ENCODE measurements around the gene DNASE1.

DNA sequence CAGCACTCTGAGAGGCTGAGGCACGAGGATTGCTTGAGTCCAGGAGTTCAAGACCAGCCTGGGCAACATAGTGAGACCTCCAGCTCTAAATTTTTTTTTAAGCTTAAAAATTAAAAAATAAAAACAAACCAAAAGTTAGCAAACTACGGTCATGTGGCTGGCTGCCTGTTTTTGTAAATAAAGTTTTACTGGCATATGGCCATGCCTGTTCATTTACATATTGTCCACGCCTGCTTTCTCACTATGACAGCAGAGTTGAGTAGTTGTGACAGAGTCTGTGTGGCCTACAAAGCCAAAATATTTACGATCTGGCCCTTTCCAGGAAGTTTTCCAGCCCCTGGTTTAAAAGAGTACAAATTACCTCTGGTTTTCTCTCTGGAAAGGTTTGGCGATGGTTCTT, 46.4 kb upstream of the DNASE1 start:
- TF ChIP-seq, protein P1, sequence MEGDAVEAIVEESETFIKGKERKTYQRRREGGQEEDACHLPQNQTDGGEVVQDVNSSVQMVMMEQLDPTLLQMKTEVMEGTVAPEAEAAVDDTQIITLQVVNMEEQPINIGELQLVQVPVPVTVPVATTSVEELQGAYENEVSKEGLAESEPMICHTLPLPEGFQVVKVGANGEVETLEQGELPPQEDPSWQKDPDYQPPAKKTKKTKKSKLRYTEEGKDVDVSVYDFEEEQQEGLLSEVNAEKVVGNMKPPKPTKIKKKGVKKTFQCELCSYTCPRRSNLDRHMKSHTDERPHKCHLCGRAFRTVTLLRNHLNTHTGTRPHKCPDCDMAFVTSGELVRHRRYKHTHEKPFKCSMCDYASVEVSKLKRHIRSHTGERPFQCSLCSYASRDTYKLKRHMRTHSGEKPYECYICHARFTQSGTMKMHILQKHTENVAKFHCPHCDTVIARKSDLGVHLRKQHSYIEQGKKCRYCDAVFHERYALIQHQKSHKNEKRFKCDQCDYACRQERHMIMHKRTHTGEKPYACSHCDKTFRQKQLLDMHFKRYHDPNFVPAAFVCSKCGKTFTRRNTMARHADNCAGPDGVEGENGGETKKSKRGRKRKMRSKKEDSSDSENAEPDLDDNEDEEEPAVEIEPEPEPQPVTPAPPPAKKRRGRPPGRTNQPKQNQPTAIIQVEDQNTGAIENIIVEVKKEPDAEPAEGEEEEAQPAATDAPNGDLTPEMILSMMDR (IDR thresholded peaks at IDR 0.05; ENCODE audit: low read depth, low read length), result no peak
- TF ChIP-seq POLR2A (IDR thresholded peaks at IDR 0.05; ENCODE audit: extremely low read depth, insufficient read length), result no peak

Measured in NB4 (cell line).